Tibial nerve (tissue), 4 donors: ENCODE measurements around the gene MEF2D.

Experiments
- EP300 ChIP-seq, 2 donors: sonication (generic); formaldehyde crosslinking; IDR thresholded peaks; one replicate each; pipeline ENCODE4 v1.6.1; 2017; ENCODE audit warnings: antibody characterized with exemption in 2 of 2, mild to moderate bottlenecking in 1 of 2
- POLR2A ChIP-seq, 2 donors: fragments of 450-650 bp; IDR thresholded peaks; one replicate each; pipeline ENCODE4 v1.6.1; 2017; ENCODE audit warnings: antibody characterized with exemption in 2 of 2, mild to moderate bottlenecking in 2 of 2, moderate library complexity in 2 of 2
- TF ChIP-seq, protein P1 (sequence below), 5 experiments: fragments of 200-600 bp in 3 of 5; fragments of 450-650 bp in 2 of 5; sonication (generic) in 3 of 5; IDR thresholded peaks; one replicate each; pipeline ENCODE4 v1.5.1; 2016 to 2019; ENCODE audit warnings: antibody characterized with exemption in 5 of 5, mild to moderate bottlenecking in 3 of 5, moderate library complexity in 2 of 5

DNA sequence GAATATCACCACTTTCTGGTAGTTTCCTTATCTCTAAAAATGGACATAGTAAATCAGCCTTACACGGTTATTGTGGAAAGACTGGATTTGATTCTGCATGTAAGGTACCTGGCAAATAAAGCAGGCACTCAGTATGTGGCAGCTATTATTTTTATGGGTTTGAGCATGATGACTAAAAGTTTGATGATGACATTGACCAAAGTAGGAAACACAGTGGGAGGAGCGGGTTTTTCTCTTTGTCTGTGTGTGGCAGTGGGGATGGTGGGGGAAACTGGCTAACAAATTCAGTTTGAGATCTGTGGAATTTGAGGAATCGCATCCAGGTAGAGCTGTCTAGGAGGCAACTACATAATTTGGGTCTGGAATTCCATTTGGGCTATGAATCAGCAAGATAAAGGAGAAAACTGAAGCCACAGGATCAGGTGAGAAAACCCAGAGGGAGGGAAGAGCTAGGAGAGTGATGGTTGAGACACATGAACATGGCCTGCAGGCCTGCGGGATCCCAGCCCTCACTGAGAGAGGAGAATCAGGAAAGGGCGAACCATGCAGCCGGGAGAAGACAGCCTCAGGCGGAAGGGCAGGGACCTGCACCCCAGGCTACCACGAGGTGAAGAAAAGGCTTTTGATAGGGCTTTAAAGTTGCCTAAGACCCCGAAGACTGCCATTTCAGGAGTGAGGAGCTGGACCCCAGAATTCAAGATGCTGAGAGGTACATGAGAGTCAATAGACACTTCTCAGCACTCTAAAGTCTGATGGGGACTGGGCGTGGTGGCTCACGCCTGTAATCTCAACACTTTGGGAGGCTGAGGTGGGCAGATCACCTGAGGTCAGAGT lies 52.2 kb downstream of the MEF2D start:
- TF ChIP-seq, protein P1, sequence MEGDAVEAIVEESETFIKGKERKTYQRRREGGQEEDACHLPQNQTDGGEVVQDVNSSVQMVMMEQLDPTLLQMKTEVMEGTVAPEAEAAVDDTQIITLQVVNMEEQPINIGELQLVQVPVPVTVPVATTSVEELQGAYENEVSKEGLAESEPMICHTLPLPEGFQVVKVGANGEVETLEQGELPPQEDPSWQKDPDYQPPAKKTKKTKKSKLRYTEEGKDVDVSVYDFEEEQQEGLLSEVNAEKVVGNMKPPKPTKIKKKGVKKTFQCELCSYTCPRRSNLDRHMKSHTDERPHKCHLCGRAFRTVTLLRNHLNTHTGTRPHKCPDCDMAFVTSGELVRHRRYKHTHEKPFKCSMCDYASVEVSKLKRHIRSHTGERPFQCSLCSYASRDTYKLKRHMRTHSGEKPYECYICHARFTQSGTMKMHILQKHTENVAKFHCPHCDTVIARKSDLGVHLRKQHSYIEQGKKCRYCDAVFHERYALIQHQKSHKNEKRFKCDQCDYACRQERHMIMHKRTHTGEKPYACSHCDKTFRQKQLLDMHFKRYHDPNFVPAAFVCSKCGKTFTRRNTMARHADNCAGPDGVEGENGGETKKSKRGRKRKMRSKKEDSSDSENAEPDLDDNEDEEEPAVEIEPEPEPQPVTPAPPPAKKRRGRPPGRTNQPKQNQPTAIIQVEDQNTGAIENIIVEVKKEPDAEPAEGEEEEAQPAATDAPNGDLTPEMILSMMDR (IDR thresholded peaks at IDR 0.05): no peak
- no peak for TF ChIP-seq POLR2A (IDR thresholded peaks at IDR 0.05)
- TF ChIP-seq EP300 (IDR thresholded peaks at IDR 0.05): no peak
